Esophagus muscularis mucosa (tissue), 4 donors: ENCODE data around the gene ASS1. TPM values are rescaled to one million over a fixed set of nuclear protein-coding genes. Genes with fewer than 3 reads are reported as not detected.

ENCODE experiments used
- DNase-seq: peaks from one replicate; pipeline ENCODE4 v3.0.0-alpha.2; 2017; ENCODE audit errors: extremely low spot score
- H3K27ac ChIP-seq, 4 donors: fragments of 200-600 bp; sonication (generic); replicated peaks in 1 of 4; 1 replicate in 3 of 4; 2 replicates in 1 of 4; pipeline ENCODE4 v1.5.1; 2016 to 2019; ENCODE audit warnings: mild to moderate bottlenecking in 1 of 4
- H3K27me3 ChIP-seq, 4 donors: fragments of 200-600 bp; sonication (generic); one replicate each; pipeline versions ENCODE4 v1.5.1 to v1.6.0; 2016 to 2019
- H3K36me3 ChIP-seq, 4 donors: fragments of 200-600 bp; sonication (generic); one replicate each; pipeline ENCODE4 v1.5.1; 2016 to 2019
- H3K4me1 ChIP-seq, 4 donors: fragments of 200-600 bp; sonication (generic); one replicate each; pipeline ENCODE4 v1.5.1; 2016 to 2019
- H3K4me3 ChIP-seq, 4 donors: fragments of 200-600 bp; sonication (generic); 1 replicate in 2 of 4; 2 replicates in 2 of 4; pipeline ENCODE4 v1.5.1; 2016 to 2019; ENCODE audit warnings: mild to moderate bottlenecking in 4 of 4, moderate library complexity in 1 of 4
- H3K9me3 ChIP-seq, 4 donors: fragments of 200-600 bp; sonication (generic); 1 replicate in 3 of 4; 2 replicates in 1 of 4; pipeline ENCODE4 v1.5.1; 2016 to 2019
- EP300 ChIP-seq: sonication (generic); formaldehyde crosslinking; IDR thresholded peaks from one replicate; pipeline ENCODE4 v1.6.1; 2017; ENCODE audit warnings: antibody characterized with exemption
- POLR2A ChIP-seq: fragments of 450-650 bp; IDR thresholded peaks from one replicate; pipeline ENCODE4 v1.6.1; 2017; ENCODE audit warnings: antibody characterized with exemption, moderate library complexity, mild to moderate bottlenecking, low read depth
- POLR2AphosphoS5 ChIP-seq, 2 donors: sonication (generic); formaldehyde crosslinking; IDR thresholded peaks; one replicate each; pipeline ENCODE4 v1.6.1; 2017; ENCODE audit warnings: antibody characterized with exemption in 2 of 2
- WGBS: methylation state at CpG from one replicate; pipeline ENCODE4 v1.1.5; 2018; 5-methylcytosine and 5-hydroxymethylcytosine counted together
- intact Hi-C: fragments of 100-400 bp; cut with DNase I; formaldehyde crosslinking; loops from one replicate; pipeline ENCODE4 v1.15.1; 2023
- total RNA-seq, 4 donors: library from RNA; depleted of rRNA; stranded (reverse); fragments of >200 nt; gene quantifications; one replicate each; pipeline versions ENCODE4 v1.1.0 to v1.2.1, GENCODE V29; 2016
- TF ChIP-seq, protein P1 (sequence below), 3 experiments: fragments of 200-600 bp in 2 of 3; fragments of 450-650 bp in 1 of 3; sonication (generic) in 2 of 3; IDR thresholded peaks; one replicate each; pipeline ENCODE4 v1.5.1; 2017 to 2019; ENCODE audit warnings: antibody characterized with exemption in 3 of 3, mild to moderate bottlenecking in 2 of 3, moderate library complexity in 1 of 3

The ASS1 gene
- total RNA-seq, 4 donors from 2014 or later: 67.7 to 113 (median 97.1) TPM

DNA sequence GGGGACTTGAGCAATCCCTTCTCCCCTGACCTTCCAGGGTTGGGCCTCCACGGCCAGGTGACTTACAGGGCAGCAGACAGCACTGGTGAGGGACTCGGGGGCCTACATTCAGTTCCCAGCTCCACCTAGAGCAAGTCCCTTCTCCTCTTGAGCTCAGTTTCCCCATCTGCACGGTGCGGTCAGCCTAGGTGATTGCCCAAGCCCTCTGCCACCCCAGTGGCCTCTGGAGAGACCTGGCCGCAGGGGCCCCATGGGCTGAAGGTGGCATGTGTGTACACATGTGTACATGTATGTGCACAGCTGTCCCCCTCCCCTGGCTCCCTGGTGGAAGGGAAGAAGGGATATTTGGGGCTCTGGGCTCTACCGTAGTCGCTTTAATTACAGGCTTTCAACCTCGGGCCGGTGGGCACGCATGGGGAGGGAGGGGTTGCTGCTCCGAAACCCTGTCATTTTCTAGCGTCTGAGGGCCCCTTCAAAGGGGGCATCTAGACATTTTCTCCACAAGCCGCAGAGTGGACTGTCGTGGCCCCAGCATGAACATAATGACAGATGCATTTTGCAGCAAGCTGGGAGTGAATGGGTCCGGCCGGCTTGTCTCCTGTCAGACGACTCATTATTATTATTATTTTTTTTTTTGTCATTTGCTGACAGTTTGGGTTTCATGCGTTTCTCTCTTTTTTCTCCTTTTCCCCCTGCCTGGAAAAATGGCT, 44.0 kb downstream of the ASS1 start:
- H3K27ac ChIP-seq: no peak overlapping the region
- WGBS: 92% methylated on average over 18 of the region's 18 CpGs
- intact Hi-C loops: no loop called here
- no peaks in the 10 kb centered on the region for H3K27me3 ChIP-seq
- no peak overlapping the region for H3K4me3 ChIP-seq
- no peak for DNase-seq
- no peaks in the 10 kb centered on the region for H3K4me1 ChIP-seq
- H3K9me3 ChIP-seq: no peaks in the 10 kb centered on the region
- no peak for TF ChIP-seq POLR2AphosphoS5 (IDR thresholded peaks at IDR 0.05)
- TF ChIP-seq, protein P1, sequence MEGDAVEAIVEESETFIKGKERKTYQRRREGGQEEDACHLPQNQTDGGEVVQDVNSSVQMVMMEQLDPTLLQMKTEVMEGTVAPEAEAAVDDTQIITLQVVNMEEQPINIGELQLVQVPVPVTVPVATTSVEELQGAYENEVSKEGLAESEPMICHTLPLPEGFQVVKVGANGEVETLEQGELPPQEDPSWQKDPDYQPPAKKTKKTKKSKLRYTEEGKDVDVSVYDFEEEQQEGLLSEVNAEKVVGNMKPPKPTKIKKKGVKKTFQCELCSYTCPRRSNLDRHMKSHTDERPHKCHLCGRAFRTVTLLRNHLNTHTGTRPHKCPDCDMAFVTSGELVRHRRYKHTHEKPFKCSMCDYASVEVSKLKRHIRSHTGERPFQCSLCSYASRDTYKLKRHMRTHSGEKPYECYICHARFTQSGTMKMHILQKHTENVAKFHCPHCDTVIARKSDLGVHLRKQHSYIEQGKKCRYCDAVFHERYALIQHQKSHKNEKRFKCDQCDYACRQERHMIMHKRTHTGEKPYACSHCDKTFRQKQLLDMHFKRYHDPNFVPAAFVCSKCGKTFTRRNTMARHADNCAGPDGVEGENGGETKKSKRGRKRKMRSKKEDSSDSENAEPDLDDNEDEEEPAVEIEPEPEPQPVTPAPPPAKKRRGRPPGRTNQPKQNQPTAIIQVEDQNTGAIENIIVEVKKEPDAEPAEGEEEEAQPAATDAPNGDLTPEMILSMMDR (IDR thresholded peaks at IDR 0.05): no peak
- no peak for TF ChIP-seq POLR2A
- TF ChIP-seq EP300: no peak
- peaks cover 0 to 85% (median 69%) of the 10 kb centered on the region in 4 donors for H3K36me3 ChIP-seq

DNA sequence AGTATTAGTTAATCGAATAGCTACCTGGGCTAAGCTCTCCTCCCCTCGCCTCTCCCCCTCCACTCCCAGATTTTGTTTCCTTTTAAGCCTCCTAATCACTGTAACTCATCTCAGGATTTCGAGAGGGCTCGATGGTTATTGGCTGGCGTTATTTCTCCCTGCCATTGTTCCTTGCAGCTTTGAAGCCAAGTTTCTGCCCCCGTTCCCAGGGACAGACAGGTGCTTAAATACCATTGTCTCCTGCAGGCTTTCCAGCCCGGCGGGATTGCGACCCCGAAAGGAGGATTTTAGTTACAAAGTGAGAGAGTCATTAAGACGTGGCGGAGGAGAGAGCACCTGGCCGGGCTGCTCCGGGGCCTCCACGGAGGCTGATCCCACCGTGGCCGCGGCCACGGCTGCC, 46.2 kb downstream of the ASS1 start:
- H3K36me3 ChIP-seq: peaks cover 5 to 85% (median 71%) of the 10 kb centered on the region in 4 donors
- no peak for TF ChIP-seq EP300
- no peak for TF ChIP-seq POLR2A
- TF ChIP-seq, protein P1 (IDR thresholded peaks at IDR 0.05): no peak
- no peak for TF ChIP-seq POLR2AphosphoS5 (IDR thresholded peaks at IDR 0.05)
- 87% methylated on average over 10 of the region's 19 CpGs for whole genome bisulfite sequencing

DNA sequence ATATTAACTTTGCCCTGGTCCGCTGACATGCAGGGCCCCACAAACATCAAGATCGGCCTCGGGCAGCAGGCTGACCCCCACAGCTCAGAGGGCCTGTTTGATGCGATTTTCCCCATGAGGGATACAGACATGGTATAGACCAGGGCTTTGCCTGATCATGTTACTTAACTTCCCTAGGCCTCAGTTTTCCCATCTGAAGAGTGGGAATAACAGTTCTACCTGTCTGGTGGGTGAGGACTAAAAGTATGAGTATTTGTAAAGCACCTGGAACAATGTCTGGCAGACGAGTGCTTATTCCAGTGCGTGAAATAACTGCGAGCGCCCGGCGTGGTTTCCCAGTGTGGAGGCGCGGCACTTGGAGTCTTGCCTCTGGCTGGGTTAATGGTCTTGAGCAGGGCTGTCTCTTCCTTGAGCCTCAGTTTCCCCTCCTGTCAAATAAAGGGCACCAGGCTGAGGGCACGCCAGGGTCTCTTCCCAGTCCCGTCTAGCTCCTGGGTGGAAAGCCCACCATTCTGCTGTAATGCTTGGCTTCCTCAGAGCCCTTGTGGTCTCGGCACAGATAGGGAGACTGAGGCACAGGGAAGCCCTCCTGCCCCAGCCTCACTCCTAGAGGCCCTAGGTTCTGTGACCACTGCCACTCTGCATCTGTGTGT, 47.2 kb downstream of the ASS1 start:
- no peaks in the 10 kb centered on the region for H3K27me3 ChIP-seq
- no peak overlapping the region for H3K27ac ChIP-seq
- no peak overlapping the region for H3K4me3 ChIP-seq
- H3K36me3 ChIP-seq: peaks cover 5 to 86% (median 70%) of the 10 kb centered on the region in 4 donors
- WGBS: 97% methylated on average over 15 of the region's 15 CpGs
- intact Hi-C loops: no loop called here
- TF ChIP-seq POLR2A: no peak
- TF ChIP-seq, protein P1 (IDR thresholded peaks at IDR 0.05): no peak
- H3K4me1 ChIP-seq: no peaks in the 10 kb centered on the region
- no peak for DNase-seq
- H3K9me3 ChIP-seq: peaks cover 0 to 7% (median 5%) of the 10 kb centered on the region in 4 donors

More for the DNA sequence above, 46.2 kb downstream of the ASS1 start:
- DNase-seq: no peak
- no peaks in the 10 kb centered on the region for H3K27me3 ChIP-seq
- H3K27ac ChIP-seq: no peak overlapping the region
- H3K4me3 ChIP-seq: no peak overlapping the region
- no peaks in the 10 kb centered on the region for H3K4me1 ChIP-seq
- peaks cover 0 to 7% (median 5%) of the 10 kb centered on the region in 4 donors for H3K9me3 ChIP-seq
- intact Hi-C loops: no loop called here

DNA sequence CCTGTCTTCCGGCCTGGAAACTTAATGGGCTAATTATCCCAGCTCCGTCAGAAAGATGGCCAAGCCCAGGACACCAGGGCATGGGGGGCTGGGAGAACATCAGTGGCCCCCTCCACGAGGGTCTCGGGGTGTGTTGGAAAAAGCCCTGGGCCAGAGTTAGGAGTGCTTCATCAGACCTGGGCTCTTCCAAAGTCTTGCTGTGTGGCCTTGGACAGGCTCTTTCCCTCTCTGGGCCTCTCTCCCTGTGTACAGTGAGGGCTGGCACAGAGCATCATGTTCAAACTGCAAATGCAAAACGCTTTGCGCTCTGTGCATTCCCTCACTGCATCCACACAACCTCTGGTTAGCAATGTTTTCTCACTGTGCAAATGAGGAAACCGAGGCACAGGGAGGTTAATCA, 48.3 kb downstream of the ASS1 start:
- peaks cover 0 to 7% (median 5%) of the 10 kb centered on the region in 4 donors for H3K9me3 ChIP-seq
- 86% methylated on average over 7 of the region's 7 CpGs for WGBS
- H3K27ac ChIP-seq: no peak overlapping the region
- DNase-seq: no peak
- no peaks in the 10 kb centered on the region for H3K4me1 ChIP-seq
- H3K27me3 ChIP-seq: no peaks in the 10 kb centered on the region
- no peak for TF ChIP-seq EP300
- TF ChIP-seq POLR2A: no peak
- no peak for TF ChIP-seq POLR2AphosphoS5 (IDR thresholded peaks at IDR 0.05)
- TF ChIP-seq, protein P1 (IDR thresholded peaks at IDR 0.05): no peak
- H3K36me3 ChIP-seq: peaks cover 5 to 97% (median 77%) of the 10 kb centered on the region in 4 donors
- intact Hi-C loops: no loop called here
- H3K4me3 ChIP-seq: no peak overlapping the region
